ENCODE results near the gene ATP2B2. TPM values are rescaled to one million over a fixed set of nuclear protein-coding genes. Genes with fewer than 3 reads are reported as not detected.

Gene ATP2B2
- total and polyA plus RNA-seq, 10 of the 15 experiments (the other 5 are each of a cell fraction or from before 2014, with no cell fraction given): 0.04 TPM; not detected in 9

DNA sequence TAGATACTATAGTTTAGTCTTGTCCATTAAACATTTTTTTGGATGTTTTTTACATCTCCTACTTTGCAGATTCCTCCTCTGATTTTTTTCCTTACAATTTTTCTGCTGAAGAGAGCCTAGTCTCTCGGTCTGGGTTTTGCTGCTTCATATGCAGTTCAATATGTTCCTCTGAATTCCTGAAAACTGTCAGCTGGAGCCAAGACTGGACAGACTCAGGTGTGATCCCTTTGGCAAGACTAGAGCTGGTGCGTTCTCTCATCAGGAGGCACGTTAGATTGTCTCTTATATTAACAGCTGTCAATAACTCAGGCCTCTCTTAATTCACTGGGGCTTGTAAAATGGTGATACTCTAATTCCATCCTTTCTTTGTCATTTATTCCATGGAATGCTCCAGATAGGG is 199.2 kb downstream of the ATP2B2 start:
- no peak overlapping the region for H3K4me3 ChIP-seq
- ChIA-PET POLR2A (no interaction called here), SMC1A (ENCODE audit: uncharacterized antibody, unreplicated experiment) (interaction anchor here (1.5 kb wide), 1 partner anchor 32 kb away, joined by 3 read pairs; no protein-coding TSS in a partner anchor), CTCF (no interaction called here), RAD21 (ENCODE audit: unreplicated experiment) (no interaction called here)
- H3K27ac ChIP-seq (ENCODE audit: control insufficient read depth, insufficient read depth): no peak overlapping the region
- H4K20me1 ChIP-seq (ENCODE audit: control insufficient read depth, insufficient read depth): no peaks in the 10 kb centered on the region
- peaks cover 19 to 46% of the 10 kb centered on the region in 2 experiments for H3K36me3 ChIP-seq (ENCODE audit: control insufficient read depth in 2 of 2, insufficient read depth in 2 of 2, low read length in 1 of 2)
- in situ Hi-C loops (cut with MboI): no loop called here
- no peak for ATAC-seq
- no peak for TF ChIP-seq WRNIP1 (IDR thresholded peaks at IDR 0.05; ENCODE audit: borderline replicate concordance, low read depth, low read length)
- TF ChIP-seq GATAD2B (conservative IDR thresholded peaks at IDR 0.05; ENCODE audit: low read depth): no peak
- TF ChIP-seq STAT3 (IDR thresholded peaks at IDR 0.05; ENCODE audit: low read depth, low read length): no peak
- TF ChIP-seq ZNF274 (IDR thresholded peaks at IDR 0.05; ENCODE audit: insufficient read depth, insufficient read length): no peak
- BruUV-seq (replicated peaks): no TSS peak
- DNase-seq (ENCODE audit: low read depth, low spot score): no peak
- intact Hi-C loops (cut with micrococcal nuclease; ENCODE audit: unreplicated experiment): no loop called here
- H3K79me2 ChIP-seq (ENCODE audit: control insufficient read depth, insufficient read depth, low read length): no peaks in the 10 kb centered on the region
- FAIRE-seq: no peak
- H3K9me3 ChIP-seq (replicated peaks; ENCODE audit: control insufficient read depth, insufficient read depth, low read length): no peaks in the 10 kb centered on the region
- no peak overlapping the region for H3K9ac ChIP-seq (ENCODE audit: control insufficient read depth, insufficient read depth, low read length)
- H3K4me2 ChIP-seq (ENCODE audit: control insufficient read depth, insufficient read depth): no peak overlapping the region
- no peaks in the 10 kb centered on the region for H3K4me1 ChIP-seq (ENCODE audit: control insufficient read depth, insufficient read depth, low read length)
- H3K27me3 ChIP-seq (replicated peaks in 1 of 2; ENCODE audit: control insufficient read depth in 2 of 2, insufficient read depth in 2 of 2, low read length in 1 of 2): no peaks in the 10 kb centered on the region
- WGBS (ENCODE audit: insufficient coverage, insufficient replicate concordance, low lambda C conversion rate, missing lambda C conversion rate): 99% methylated on average over 3 of the region's 3 CpGs
- no peak overlapping the region for H2AFZ ChIP-seq (ENCODE audit: control insufficient read depth, low read depth, low read length)

DNA sequence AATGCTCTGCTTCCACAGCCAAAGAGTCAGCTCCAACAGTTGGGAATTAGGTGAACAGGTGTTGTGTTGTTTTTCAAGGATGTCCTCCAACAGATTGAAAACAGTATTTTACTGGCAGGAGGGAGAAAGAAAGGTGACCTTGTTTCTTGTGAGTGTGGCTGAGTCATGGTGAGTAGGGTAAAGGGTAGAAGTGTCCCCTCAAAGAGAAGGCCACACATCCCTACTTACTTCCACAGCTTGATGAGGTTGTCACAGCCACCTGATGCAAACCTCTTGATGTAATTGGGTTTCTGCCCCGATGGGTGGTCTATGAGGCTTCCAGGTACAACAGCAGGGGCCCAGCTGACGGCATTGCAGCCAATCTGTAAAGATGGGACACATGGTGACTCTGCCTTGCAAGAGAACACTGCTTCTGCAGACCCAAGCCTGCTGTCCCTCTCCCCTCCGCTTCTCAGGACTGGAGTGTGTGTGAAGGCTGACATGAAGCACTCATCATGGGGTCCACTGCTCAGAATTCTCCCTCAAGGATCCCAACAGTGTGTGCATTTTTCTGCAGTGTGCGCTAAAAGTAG is 200.0 kb downstream of the ATP2B2 start:
- H2AFZ ChIP-seq (ENCODE audit: control insufficient read depth, low read depth, low read length): no peak overlapping the region
- ATAC-seq (no peak), DNase-seq (ENCODE audit: low read depth, low spot score) (no peak), FAIRE-seq (no peak)
- CTCF ChIA-PET: no interaction called here
- H3K4me1 ChIP-seq (ENCODE audit: control insufficient read depth, insufficient read depth, low read length): no peaks in the 10 kb centered on the region
- no peaks in the 10 kb centered on the region for H3K9me3 ChIP-seq (replicated peaks; ENCODE audit: control insufficient read depth, insufficient read depth, low read length)
- no peaks in the 10 kb centered on the region for H3K79me2 ChIP-seq (ENCODE audit: control insufficient read depth, insufficient read depth, low read length)
- in situ Hi-C loops (cut with MboI): no loop called here
- POLR2A ChIA-PET: no interaction called here
- no TSS peak for BruUV-seq (replicated peaks)
- H3K9ac ChIP-seq (ENCODE audit: control insufficient read depth, insufficient read depth, low read length): no peak overlapping the region
- intact Hi-C loops (cut with micrococcal nuclease; ENCODE audit: unreplicated experiment): no loop called here
- WGBS (ENCODE audit: insufficient coverage, insufficient replicate concordance, low lambda C conversion rate, missing lambda C conversion rate): 95% methylated on average over 4 of the region's 4 CpGs
- H3K27ac ChIP-seq (ENCODE audit: control insufficient read depth, insufficient read depth): no peak overlapping the region
- H3K4me2 ChIP-seq (ENCODE audit: control insufficient read depth, insufficient read depth): no peak overlapping the region
- no peaks in the 10 kb centered on the region for H4K20me1 ChIP-seq (ENCODE audit: control insufficient read depth, insufficient read depth)
- SMC1A ChIA-PET (ENCODE audit: uncharacterized antibody, unreplicated experiment): interaction anchor here (1.5 kb wide), 1 partner anchor 31 kb away, joined by 3 read pairs; no protein-coding TSS in a partner anchor
- H3K27me3 ChIP-seq (replicated peaks in 1 of 2; ENCODE audit: control insufficient read depth in 2 of 2, insufficient read depth in 2 of 2, low read length in 1 of 2): no peaks in the 10 kb centered on the region
- H3K4me3 ChIP-seq: no peak overlapping the region
- peaks cover 21 to 48% of the 10 kb centered on the region in 2 experiments for H3K36me3 ChIP-seq (ENCODE audit: control insufficient read depth in 2 of 2, insufficient read depth in 2 of 2, low read length in 1 of 2)
- RAD21 ChIA-PET (ENCODE audit: unreplicated experiment): no interaction called here
- TF ChIP-seq, protein P1, sequence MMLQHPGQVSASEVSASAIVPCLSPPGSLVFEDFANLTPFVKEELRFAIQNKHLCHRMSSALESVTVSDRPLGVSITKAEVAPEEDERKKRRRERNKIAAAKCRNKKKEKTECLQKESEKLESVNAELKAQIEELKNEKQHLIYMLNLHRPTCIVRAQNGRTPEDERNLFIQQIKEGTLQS (IDR thresholded peaks at IDR 0.05; ENCODE audit: borderline replicate concordance, extremely low read depth, low read depth, low read length): no peak
- no peak for TF ChIP-seq RCOR1 (conservative IDR thresholded peaks at IDR 0.05; ENCODE audit: low read depth, low read length)
- no peak for TF ChIP-seq SIN3A (IDR thresholded peaks at IDR 0.05; ENCODE audit: low read depth, low read length)
- no peak for TF ChIP-seq ZZZ3 (IDR thresholded peaks at IDR 0.05; ENCODE audit: control insufficient read depth, insufficient read length, low read depth)
- no peak for TF ChIP-seq PML (IDR thresholded peaks at IDR 0.05; ENCODE audit: low read length)
- no peak for TF ChIP-seq PAX8 (IDR thresholded peaks at IDR 0.05)
- TF ChIP-seq NFIC (IDR thresholded peaks at IDR 0.05; ENCODE audit: low read depth, low read length): no peak
- no peak for TF ChIP-seq IRF4 (IDR thresholded peaks at IDR 0.05; ENCODE audit: low read depth, low read length)
- TF ChIP-seq CREM (IDR thresholded peaks at IDR 0.05; ENCODE audit: low read depth): no peak
- TF ChIP-seq HCFC1 (IDR thresholded peaks at IDR 0.05; ENCODE audit: low read length): no peak
- TF ChIP-seq, protein P2, sequence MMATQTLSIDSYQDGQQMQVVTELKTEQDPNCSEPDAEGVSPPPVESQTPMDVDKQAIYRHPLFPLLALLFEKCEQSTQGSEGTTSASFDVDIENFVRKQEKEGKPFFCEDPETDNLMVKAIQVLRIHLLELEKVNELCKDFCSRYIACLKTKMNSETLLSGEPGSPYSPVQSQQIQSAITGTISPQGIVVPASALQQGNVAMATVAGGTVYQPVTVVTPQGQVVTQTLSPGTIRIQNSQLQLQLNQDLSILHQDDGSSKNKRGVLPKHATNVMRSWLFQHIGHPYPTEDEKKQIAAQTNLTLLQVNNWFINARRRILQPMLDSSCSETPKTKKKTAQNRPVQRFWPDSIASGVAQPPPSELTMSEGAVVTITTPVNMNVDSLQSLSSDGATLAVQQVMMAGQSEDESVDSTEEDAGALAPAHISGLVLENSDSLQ (IDR thresholded peaks at IDR 0.05): no peak
- no peak for TF ChIP-seq ZNF217 (IDR thresholded peaks at IDR 0.05)
- TF ChIP-seq, protein P3, sequence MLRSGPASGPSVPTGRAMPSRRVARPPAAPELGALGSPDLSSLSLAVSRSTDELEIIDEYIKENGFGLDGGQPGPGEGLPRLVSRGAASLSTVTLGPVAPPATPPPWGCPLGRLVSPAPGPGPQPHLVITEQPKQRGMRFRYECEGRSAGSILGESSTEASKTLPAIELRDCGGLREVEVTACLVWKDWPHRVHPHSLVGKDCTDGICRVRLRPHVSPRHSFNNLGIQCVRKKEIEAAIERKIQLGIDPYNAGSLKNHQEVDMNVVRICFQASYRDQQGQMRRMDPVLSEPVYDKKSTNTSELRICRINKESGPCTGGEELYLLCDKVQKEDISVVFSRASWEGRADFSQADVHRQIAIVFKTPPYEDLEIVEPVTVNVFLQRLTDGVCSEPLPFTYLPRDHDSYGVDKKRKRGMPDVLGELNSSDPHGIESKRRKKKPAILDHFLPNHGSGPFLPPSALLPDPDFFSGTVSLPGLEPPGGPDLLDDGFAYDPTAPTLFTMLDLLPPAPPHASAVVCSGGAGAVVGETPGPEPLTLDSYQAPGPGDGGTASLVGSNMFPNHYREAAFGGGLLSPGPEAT (IDR thresholded peaks at IDR 0.05; ENCODE audit: low read depth): no peak
- TF ChIP-seq SMC3 (IDR thresholded peaks at IDR 0.05; ENCODE audit: borderline replicate concordance, low read length): no peak
